Activated CD4-positive, alpha-beta memory T cell treated with anti-CD3 and anti-CD28 coated beads, Interleukin-2, amount 10 ng/mL, durations not matched to agents 7 days and 5 days (primary cell): ENCODE data around the gene KRT13. TPM values are rescaled to one million over a fixed set of nuclear protein-coding genes. Genes with fewer than 3 reads are reported as not detected.

ENCODE experiments used
- CTCF ChIA-PET: fragments of 350-600 bp; sonication (Branson Sonifier 250); formaldehyde crosslinking; loops from one replicate; lab custom pipeline; 2021; ENCODE audit warnings: antibody characterized with exemption, inconsistent platforms; lab: Charles Lee
- POLR2A ChIA-PET: fragments of 350-600 bp; sonication (Branson Sonifier 250); formaldehyde crosslinking; loops from one replicate; lab custom pipeline; 2021; ENCODE audit warnings: antibody characterized with exemption; lab: Charles Lee
- DNase-seq: peaks from one replicate; pipeline ENCODE4 v3.0.0-alpha.2; 2020
- H3K27ac Mint-ChIP-seq: one replicate; pipeline ENCODE4 v1.8.0; 2021; ENCODE audit warnings: mild to moderate bottlenecking, mixed read lengths
- H3K27me3 Mint-ChIP-seq: one replicate; pipeline ENCODE4 v1.8.0; 2021; ENCODE audit warnings: mixed read lengths
- H3K36me3 Mint-ChIP-seq: one replicate; pipeline ENCODE4 v1.8.0; 2021; ENCODE audit warnings: low read depth, mixed read lengths
- H3K4me1 Mint-ChIP-seq: one replicate; pipeline ENCODE4 v1.8.0; 2021; ENCODE audit warnings: mixed read lengths
- H3K4me3 Mint-ChIP-seq: one replicate; pipeline ENCODE4 v1.8.0; 2021; ENCODE audit warnings: mild to moderate bottlenecking, mixed read lengths
- H3K9me3 Mint-ChIP-seq: one replicate; pipeline ENCODE4 v1.8.0; 2021; ENCODE audit warnings: mixed read lengths
- total RNA-seq, 2 experiments: library from RNA; stranded (reverse); gene quantifications; one replicate each; pipeline ENCODE4 v1.2.3, GENCODE V29; 2021

Gene KRT13
- total RNA-seq, 2 experiments from 2014 or later, result not detected

DNA sequence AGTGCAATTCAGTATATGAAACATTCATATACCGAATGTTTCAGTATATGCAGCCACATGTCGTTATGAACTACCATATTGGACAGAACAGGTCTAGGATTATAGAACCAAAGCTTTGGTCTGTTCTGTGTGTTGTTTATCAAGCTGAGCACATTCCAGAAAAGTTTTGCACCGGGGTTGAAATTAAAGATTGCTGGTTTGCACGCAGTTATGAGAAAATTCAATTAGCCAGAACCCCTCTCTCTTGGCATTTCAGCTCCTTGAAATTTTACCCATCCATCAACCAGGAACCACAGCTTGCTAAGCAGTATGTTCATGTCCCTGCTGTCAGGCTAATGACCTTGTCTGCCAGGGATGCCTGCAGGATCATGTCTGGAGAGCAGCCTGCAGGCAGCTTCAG is 47.7 kb downstream of the KRT13 start:
- H3K4me3 Mint-ChIP-seq, result no peak overlapping the region
- POLR2A ChIA-PET, result no interaction called here
- CTCF ChIA-PET, result no interaction called here

DNA sequence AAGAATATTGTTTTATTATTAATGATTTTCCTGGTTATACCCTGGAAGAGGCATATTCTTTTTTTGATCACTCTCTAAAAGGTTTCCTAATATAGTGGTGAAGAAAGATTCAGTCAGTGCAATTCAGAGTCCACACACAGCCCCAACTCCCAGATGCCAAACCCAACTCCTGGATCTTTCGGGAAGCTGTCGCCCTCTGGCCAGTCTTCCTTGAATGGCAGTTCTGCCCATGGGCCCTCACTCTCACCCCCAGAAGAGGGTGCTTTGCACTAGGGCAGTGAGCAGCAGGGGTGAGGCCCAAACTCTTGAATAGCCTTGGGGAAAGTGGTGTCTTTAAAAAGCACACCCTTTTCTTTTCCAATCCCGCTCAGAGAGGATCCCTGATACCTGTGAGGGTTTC is 49.2 kb downstream of the KRT13 start:
- DNase-seq, result no peak
- Mint-ChIP-seq H3K4me1 (no peaks in the 10 kb centered on the region), H3K36me3 (no peaks in the 10 kb centered on the region), H3K9me3 (no peaks in the 10 kb centered on the region), H3K27me3 (no peaks in the 10 kb centered on the region), H3K4me3 (no peak overlapping the region), H3K27ac (no peak overlapping the region)
- ChIA-PET CTCF (no interaction called here), POLR2A (no interaction called here)

More for the DNA sequence above, 47.7 kb downstream of the KRT13 start:
- Mint-ChIP-seq H3K4me1 (no peaks in the 10 kb centered on the region), H3K27me3 (no peaks in the 10 kb centered on the region), H3K9me3 (no peaks in the 10 kb centered on the region), H3K27ac (no peak overlapping the region), H3K36me3 (no peaks in the 10 kb centered on the region)
- DNase-seq, result no peak

DNA sequence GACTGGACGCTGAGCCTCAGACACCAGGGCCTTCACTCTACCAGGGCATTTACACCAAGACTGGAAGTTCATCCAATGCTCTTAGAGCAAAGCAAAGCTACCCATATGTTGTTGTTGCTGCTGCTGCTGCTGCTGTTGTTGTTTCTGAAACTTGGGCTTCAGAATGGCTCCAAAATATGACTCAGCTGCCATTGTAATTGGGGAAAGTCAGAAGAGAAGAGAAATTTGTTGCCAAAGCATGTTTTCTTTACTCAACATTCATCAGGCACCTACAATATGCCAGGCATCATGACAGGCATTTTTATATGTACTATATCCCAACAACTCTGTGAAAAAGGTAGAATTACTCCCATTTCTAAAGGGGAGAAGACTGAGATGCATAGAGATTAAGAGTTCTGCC is 50.2 kb downstream of the KRT13 start:
- H3K36me3 Mint-ChIP-seq, result no peaks in the 10 kb centered on the region
- POLR2A ChIA-PET, result no interaction called here
- no peaks in the 10 kb centered on the region for H3K4me1 Mint-ChIP-seq
- H3K27me3 Mint-ChIP-seq, result no peaks in the 10 kb centered on the region
- CTCF ChIA-PET, result no interaction called here
- H3K9me3 Mint-ChIP-seq, result no peaks in the 10 kb centered on the region
- no peak for DNase-seq
- H3K4me3 Mint-ChIP-seq, result no peak overlapping the region
- no peak overlapping the region for H3K27ac Mint-ChIP-seq

DNA sequence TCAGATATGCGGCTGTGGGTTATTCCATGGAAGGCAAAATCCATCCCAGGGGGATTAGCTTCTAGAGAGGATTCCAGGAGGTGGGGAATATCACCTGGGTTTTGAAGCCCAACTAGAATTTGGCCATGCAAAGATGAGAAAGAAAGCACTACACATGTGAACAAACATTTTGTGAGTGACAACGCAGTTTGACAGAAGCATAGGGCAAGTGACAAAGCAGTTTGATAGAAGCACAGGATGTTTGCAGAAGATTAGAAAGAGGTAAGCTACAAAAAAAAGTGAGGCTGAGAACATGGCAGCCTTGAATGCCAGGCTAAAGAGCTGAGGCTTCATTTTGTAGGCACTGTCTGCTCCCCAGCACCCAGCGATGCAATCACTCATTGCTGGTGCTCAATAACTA is 52.3 kb downstream of the KRT13 start:
- no peak overlapping the region for H3K27ac Mint-ChIP-seq
- CTCF ChIA-PET, result no interaction called here
- no peaks in the 10 kb centered on the region for H3K9me3 Mint-ChIP-seq
- DNase-seq, result no peak
- no peak overlapping the region for H3K4me3 Mint-ChIP-seq
- POLR2A ChIA-PET, result no interaction called here
- no peaks in the 10 kb centered on the region for H3K27me3 Mint-ChIP-seq
- no peaks in the 10 kb centered on the region for H3K36me3 Mint-ChIP-seq
- H3K4me1 Mint-ChIP-seq, result no peaks in the 10 kb centered on the region

DNA sequence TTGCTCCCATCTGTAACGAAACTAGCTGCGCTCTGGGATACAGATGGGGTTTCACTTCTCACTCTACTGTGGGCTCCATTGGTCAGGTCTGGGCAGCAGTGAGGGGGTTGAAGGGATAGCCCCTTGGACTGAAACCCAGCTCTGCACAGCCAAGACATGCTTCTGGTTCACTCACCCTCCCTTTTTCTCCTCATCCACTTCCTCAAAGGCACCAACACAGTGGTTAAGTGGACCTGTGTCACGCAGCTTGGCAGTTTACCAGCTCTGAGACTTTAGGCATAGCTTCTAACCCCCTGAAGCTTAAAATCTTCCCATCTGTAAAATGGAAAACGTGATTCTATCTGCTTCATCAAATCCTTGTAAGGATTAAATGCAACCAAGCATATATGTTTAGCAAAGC is 53.1 kb downstream of the KRT13 start:
- no peaks in the 10 kb centered on the region for H3K36me3 Mint-ChIP-seq
- no peaks in the 10 kb centered on the region for H3K4me1 Mint-ChIP-seq
- H3K9me3 Mint-ChIP-seq, result no peaks in the 10 kb centered on the region
- H3K4me3 Mint-ChIP-seq, result no peak overlapping the region
- H3K27me3 Mint-ChIP-seq, result no peaks in the 10 kb centered on the region
- CTCF ChIA-PET, result interaction anchor here (0.8 kb wide), 1 partner anchor 97 kb away, joined by 3 read pairs; no protein-coding TSS in a partner anchor
- POLR2A ChIA-PET, result no interaction called here
- no peak overlapping the region for H3K27ac Mint-ChIP-seq
- DNase-seq, result no peak

DNA sequence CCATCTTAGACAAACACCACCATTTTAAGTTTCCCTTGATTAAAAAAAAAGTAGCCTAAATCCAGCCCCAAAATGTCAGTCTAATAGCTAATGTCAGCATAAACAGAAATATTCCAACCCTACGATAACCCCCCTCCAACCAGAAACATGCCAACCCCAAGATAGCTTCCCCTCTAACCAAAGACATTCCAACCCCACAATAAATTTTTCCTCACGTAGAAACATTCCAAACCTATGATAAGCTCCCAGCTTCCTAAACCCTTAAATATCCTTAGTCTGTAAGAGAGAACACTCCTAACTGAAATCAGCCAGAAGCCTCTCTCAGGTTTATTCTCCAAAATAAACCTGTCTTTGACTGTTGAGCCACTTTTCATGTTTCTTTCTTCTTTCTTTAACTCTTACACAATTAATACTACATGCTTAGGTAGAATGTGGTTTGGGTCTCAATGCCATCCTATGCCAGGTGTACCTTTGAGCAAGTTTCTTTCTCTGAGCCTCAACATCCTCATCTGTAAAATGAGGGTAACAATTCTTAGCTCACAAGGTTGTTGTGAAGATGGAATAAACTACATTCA is 54.2 kb downstream of the KRT13 start:
- Mint-ChIP-seq H3K36me3 (no peaks in the 10 kb centered on the region), H3K27ac (no peak overlapping the region), H3K9me3 (no peaks in the 10 kb centered on the region), H3K4me1 (no peaks in the 10 kb centered on the region), H3K4me3 (no peak overlapping the region), H3K27me3 (no peaks in the 10 kb centered on the region)
- ChIA-PET POLR2A (no interaction called here), CTCF (no interaction called here)
- no peak for DNase-seq

Other genes with a start within 250 kb of the KRT13 start
- gene KRTAP9-6, start 240.2 kb downstream of the KRT13 start, total RNA-seq, result not detected
- not detected for gene KRTAP9-7, start 229.9 kb downstream of the KRT13 start, total RNA-seq
- gene KRTAP29-1, start 202.8 kb downstream of the KRT13 start, total RNA-seq, result not detected
- gene KRTAP16-1, start 196.3 kb downstream of the KRT13 start, total RNA-seq, result under 1 TPM in 1 of 2 experiments, not detected in 1; 0.13 TPM
- not detected for gene KRTAP17-1, start 189.9 kb downstream of the KRT13 start, total RNA-seq
- not detected for gene KRT33A, start 154.8 kb downstream of the KRT13 start, total RNA-seq
- not detected for gene KRT33B, start 135.8 kb downstream of the KRT13 start, total RNA-seq
- not detected for gene KRT34, start 123.3 kb downstream of the KRT13 start, total RNA-seq
- gene KRT31, start 108.0 kb downstream of the KRT13 start, total RNA-seq, result not detected
- not detected for gene KRT37, start 81.0 kb downstream of the KRT13 start, total RNA-seq
- gene KRT38, start 64.6 kb downstream of the KRT13 start, total RNA-seq, result not detected
- gene KRT32, start 38.2 kb downstream of the KRT13 start, total RNA-seq, result not detected
- gene KRT35, start 24.5 kb downstream of the KRT13 start, total RNA-seq, result not detected
- not detected for gene KRT36, start 15.7 kb downstream of the KRT13 start, total RNA-seq
- not detected for gene KRT15, start 13.3 kb upstream of the KRT13 start, total RNA-seq
- not detected for gene KRT19, start 22.7 kb upstream of the KRT13 start, total RNA-seq
- not detected for gene KRT9, start 66.4 kb upstream of the KRT13 start, total RNA-seq
- gene KRT14, start 81.3 kb upstream of the KRT13 start, total RNA-seq, result not detected
- gene KRT16, start 107.2 kb upstream of the KRT13 start, total RNA-seq, result not detected
- not detected for gene KRT17, start 119.0 kb upstream of the KRT13 start, total RNA-seq
- gene EIF1, start 183.3 kb upstream of the KRT13 start, total RNA-seq, result 100 to 1,000 TPM; 933 to 950 TPM
- not detected for gene GAST, start 206.7 kb upstream of the KRT13 start, total RNA-seq
- gene HAP1, start 229.0 kb upstream of the KRT13 start, total RNA-seq, result under 1 TPM; 0.05 TPM